Transverse colon (tissue), 3 donors: Measurements from ENCODE around the gene RPS6KL1.

Experiments used
- CTCF ChIP-seq, 5 experiments: fragments of 200-600 bp in 3 of 5; fragments of 450-650 bp in 2 of 5; sonication (generic) in 3 of 5; IDR thresholded peaks; 1 replicate in 2 of 5; 2 replicates in 3 of 5; pipeline ENCODE4 v1.5.1; 2016 to 2017; ENCODE audit warnings: antibody characterized with exemption in 5 of 5, inconsistent platforms in 3 of 5, mild to moderate bottlenecking in 2 of 5, moderate library complexity in 1 of 5
- EP300 ChIP-seq: sonication (generic); formaldehyde crosslinking; IDR thresholded peaks from one replicate; pipeline ENCODE4 v1.6.1; 2017; ENCODE audit warnings: antibody characterized with exemption, low read depth

- TF ChIP-seq CTCF (IDR thresholded peaks at IDR 0.05) = no peak
- TF ChIP-seq EP300 = no peak
Measured at GRCh38 chr14:74968811-74969210, 45.8 kb upstream of the RPS6KL1 start.
